Epithelial cell of proximal tubule (primary cell): ENCODE measurements around the gene STARD10. TPM values are rescaled to one million over a fixed set of nuclear protein-coding genes. Genes with fewer than 3 reads are reported as not detected.
A peak's percentile ranks its signal among the peaks of the same experiment; 100 is the strongest.

Experiments used
- DNase-seq: peaks from one replicate; pipeline ENCODE4 v3.0.0-alpha.2; 2011; ENCODE audit warnings: low read depth
- H3K4me3 ChIP-seq: 2 replicates; pipeline ENCODE4 v1.5.1; 2011; ENCODE audit warnings: low read depth, mild to moderate bottlenecking, low read length
- CTCF ChIP-seq: conservative IDR thresholded peaks from 2 replicates; pipeline ENCODE4 v1.5.1; 2012; ENCODE audit warnings: low read depth, mild to moderate bottlenecking, low read length
- total RNA-seq: library from RNA; depleted of rRNA; stranded (reverse); fragments of >200 nt; gene quantifications from 2 replicates; pipeline ENCODE4 v1.2.3, GENCODE V29; 2015

STARD10 gene
- total RNA-seq, 1 donor from 2014 or later, result 54.8 TPM

GRCh38 chr11:72782081-72782920 lies 11.5 kb downstream of the STARD10 start:
- DNase-seq, result no peak
- peak overlapping the region; percentile 59 for H3K4me3 ChIP-seq
- no peak for TF ChIP-seq CTCF

GRCh38 chr11:72781313-72782080 lies 12.3 kb downstream of the STARD10 start:
- TF ChIP-seq CTCF, result no peak
- peak overlapping the region; percentile 59 for H3K4me3 ChIP-seq
- no peak for DNase-seq

- H3K4me3 ChIP-seq, result peak overlapping the region; percentile 59
- TF ChIP-seq CTCF, result no peak
- DNase-seq, result no peak
Measured at GRCh38 chr11:72781063-72781312, 12.9 kb downstream of the STARD10 start.

DNA sequence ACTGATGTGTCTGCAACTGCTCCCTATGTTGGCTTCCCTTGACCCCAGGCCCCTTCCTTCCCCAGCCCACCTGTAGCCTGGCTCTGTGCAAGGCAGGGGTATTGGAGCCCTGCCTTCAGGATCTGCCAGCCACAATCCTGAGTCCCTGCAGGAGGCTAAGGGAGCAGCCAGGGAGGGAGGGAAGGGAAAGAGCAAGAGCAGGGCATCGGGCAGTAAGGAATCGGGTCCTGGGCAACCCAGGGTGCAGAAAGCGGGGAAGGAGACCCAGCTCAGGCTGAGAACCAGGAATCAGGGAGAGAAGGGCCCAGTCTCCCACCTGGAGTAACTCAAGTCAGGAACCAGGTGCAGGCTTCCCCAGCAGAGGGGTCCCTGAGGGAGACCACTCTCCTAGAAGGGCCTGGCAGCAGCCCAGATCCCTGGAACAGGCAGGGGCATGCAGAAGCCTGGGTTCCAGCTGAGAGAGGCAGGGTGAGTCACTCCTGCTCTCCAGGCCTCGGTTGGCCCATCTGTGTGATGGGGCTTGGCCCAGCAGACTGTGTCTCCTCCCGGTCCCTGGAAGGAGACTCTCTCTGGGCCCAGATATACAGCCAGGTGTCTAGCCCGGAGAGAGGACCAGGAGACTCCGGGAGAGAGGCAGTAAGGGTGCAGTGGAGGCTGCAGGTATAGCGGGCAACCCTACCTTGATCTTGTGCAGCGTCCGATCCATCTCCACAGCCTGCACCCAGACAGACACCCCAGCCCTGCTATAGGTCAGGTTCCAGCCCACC lies 13.4 kb downstream of the STARD10 start:
- DNase-seq, result no peak
- H3K4me3 ChIP-seq, result peak overlapping the region; percentile 59
- no peak for TF ChIP-seq CTCF

DNA sequence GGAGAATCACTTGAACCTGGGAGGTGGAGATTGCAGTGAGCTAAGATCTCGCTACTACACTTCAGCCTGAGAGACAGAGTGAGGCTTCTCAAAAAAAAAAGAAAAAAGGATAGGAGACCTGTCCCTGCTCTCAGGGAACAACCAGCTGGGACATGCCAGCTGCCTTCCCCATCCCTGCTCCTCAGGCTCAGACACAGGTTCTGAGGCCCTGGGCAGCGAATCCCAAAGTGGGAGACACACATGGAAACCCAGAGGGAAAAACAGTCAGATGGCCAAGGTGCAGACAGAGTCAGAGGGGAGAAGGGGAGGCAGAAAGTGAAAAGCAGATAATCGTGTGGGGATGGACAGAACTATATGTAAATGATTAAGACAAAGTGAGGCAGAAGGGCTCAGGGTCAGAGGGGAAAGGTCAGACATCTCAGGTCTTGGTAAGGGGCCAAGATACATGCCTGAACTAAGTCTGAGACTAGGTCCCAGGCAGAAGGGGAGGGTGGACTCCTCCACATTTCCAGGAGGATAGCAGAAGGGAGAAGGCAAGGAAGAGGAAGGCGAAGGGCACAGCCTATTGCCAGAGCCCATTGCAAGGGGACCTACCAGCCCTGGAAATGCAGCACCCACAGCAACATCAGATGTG lies 14.2 kb downstream of the STARD10 start:
- no peak for TF ChIP-seq CTCF
- no peak for DNase-seq
- no peak overlapping the region for H3K4me3 ChIP-seq

DNA sequence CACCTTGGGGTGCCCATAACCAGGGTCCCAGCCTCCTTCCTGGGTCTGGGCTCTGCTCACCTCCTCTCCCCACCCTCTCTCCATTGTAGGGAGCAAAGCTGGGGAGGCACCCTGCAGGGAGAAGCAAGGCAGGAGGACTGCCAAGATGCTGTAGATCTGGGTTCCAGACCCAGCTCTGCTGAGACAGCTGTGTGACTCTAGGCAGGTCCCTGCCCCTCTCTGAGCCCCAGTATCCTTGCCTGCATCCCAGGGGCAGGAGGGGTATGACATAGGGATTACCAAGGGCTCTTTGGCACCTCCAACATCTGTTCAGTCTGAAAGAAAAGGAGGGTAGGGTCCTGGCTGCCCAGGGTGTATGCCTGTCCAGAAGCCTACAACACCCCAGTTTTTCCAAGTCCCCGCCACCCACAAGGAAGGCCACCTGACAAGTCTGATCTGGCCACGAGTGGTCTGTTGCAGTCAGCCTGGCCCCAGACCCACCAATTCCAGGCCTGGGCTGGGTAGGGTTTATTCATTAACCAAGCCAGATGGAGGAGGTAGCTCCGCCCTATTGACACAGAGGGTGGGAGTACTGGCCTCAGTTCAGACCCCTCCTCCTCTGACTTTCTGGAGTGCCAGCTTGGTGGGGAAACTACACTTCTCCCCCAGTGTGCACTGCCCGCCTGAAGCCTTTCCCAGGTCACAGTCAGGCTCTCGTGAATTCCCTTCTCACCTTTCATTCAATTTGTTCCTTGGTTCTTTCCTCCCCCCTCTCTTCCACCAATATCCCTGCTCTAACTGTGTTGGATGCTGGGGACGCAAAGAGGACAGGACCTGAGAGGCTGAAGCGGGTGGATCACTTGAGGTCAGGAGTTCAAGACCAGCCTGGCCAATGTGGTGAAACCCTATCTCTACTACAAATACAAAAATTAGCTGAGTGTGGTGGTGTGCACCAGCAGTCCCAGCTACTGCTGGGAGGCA lies 15.0 kb downstream of the STARD10 start:
- TF ChIP-seq CTCF, result no peak
- no peak for DNase-seq

More for the DNA sequence above, 15.0 kb downstream of the STARD10 start:
- H3K4me3 ChIP-seq, result no peak overlapping the region
